Neuronal stem cell (in vitro differentiated cells): ENCODE measurements around the gene GPSM1.

ENCODE experiments used
- DNase-seq: peaks from one replicate; pipeline ENCODE4 v3.0.0-alpha.2; 2013; ENCODE audit warnings: low spot score
- H2AFZ ChIP-seq: one replicate; pipeline ENCODE4 v1.6.1; 2013; ENCODE audit warnings: mild to moderate bottlenecking, low read length, inconsistent platforms
- H2AK5ac ChIP-seq: 2 replicates; pipeline ENCODE4 v1.6.1; 2013; ENCODE audit warnings: low read depth, mild to moderate bottlenecking, inconsistent platforms, low read length, moderate library complexity, mixed read lengths
- H2BK120ac ChIP-seq: 2 replicates; pipeline ENCODE4 v1.6.1; 2013; ENCODE audit warnings: low read depth, mild to moderate bottlenecking, inconsistent platforms, low read length, moderate library complexity, mixed read lengths
- H2BK12ac ChIP-seq: one replicate; pipeline ENCODE4 v1.6.1; 2013; ENCODE audit warnings: low read length, inconsistent platforms
- H2BK15ac ChIP-seq: 2 replicates; pipeline ENCODE4 v1.6.1; 2013; ENCODE audit warnings: mild to moderate bottlenecking, low read length, inconsistent platforms, mixed read lengths
- H2BK5ac ChIP-seq: one replicate; pipeline ENCODE4 v1.6.1; 2013; ENCODE audit warnings: inconsistent platforms, mild to moderate bottlenecking, low read length, moderate library complexity
- H3K14ac ChIP-seq: one replicate; pipeline ENCODE4 v1.6.1; 2013; ENCODE audit warnings: low read length, inconsistent platforms
- H3K18ac ChIP-seq: 2 replicates; pipeline ENCODE4 v1.6.1; 2013; ENCODE audit warnings: low read length, inconsistent platforms
- H3K23ac ChIP-seq: 2 replicates; pipeline ENCODE4 v1.6.1; 2013; ENCODE audit warnings: low read depth, mild to moderate bottlenecking, mixed read lengths, low read length, inconsistent platforms; ENCODE audit not compliant: poor library complexity
- H3K27ac ChIP-seq: replicated peaks from 3 replicates; pipeline ENCODE4 v1.5.1; 2013; ENCODE audit warnings: low read length, inconsistent platforms
- H3K27me3 ChIP-seq, 3 experiments: 2 replicates each; pipeline ENCODE4 v1.6.1; 2013; ENCODE audit warnings: low read length in 3 of 3, mild to moderate bottlenecking in 2 of 3, inconsistent platforms in 1 of 3, low read depth in 1 of 3, mixed read lengths in 1 of 3, moderate library complexity in 1 of 3; ENCODE audit not compliant: control insufficient read depth in 3 of 3, insufficient read depth in 3 of 3
- H3K36me3 ChIP-seq, 2 donors: replicated peaks in 1 of 2; 2 replicates each; pipeline ENCODE4 v1.6.1; 2013; ENCODE audit warnings: low read length in 2 of 2; ENCODE audit not compliant: control insufficient read depth in 2 of 2, insufficient read depth in 2 of 2
- H3K4ac ChIP-seq: 2 replicates; pipeline ENCODE4 v1.6.1; 2013; ENCODE audit warnings: inconsistent platforms, mild to moderate bottlenecking, low read length, moderate library complexity
- H3K4me1 ChIP-seq, 2 donors: 1 replicate in 1 of 2; 2 replicates in 1 of 2; pipeline ENCODE4 v1.6.1; 2013; ENCODE audit warnings: low read length in 2 of 2, low read depth in 1 of 2; ENCODE audit not compliant: control insufficient read depth in 2 of 2, insufficient read depth in 1 of 2
- H3K4me2 ChIP-seq: one replicate; pipeline ENCODE4 v1.6.1; 2013; ENCODE audit warnings: mild to moderate bottlenecking, low read length, inconsistent platforms; ENCODE audit not compliant: insufficient read depth, poor library complexity, severe bottlenecking
- H3K4me3 ChIP-seq, 2 donors: 2 replicates each; pipeline ENCODE4 v1.5.1; 2013; ENCODE audit warnings: low read length in 2 of 2, mild to moderate bottlenecking in 2 of 2, inconsistent platforms in 1 of 2, moderate library complexity in 1 of 2
- H3K79me1 ChIP-seq: one replicate; pipeline ENCODE4 v1.6.1; 2013; ENCODE audit warnings: low read depth, mild to moderate bottlenecking, inconsistent platforms, low read length, moderate library complexity
- H3K9ac ChIP-seq: one replicate; pipeline ENCODE4 v1.6.1; 2013; ENCODE audit warnings: mild to moderate bottlenecking, low read depth, low read length, inconsistent platforms; ENCODE audit not compliant: poor library complexity
- H3K9me3 ChIP-seq, 2 donors: replicated peaks in 1 of 2; 2 replicates each; pipeline versions ENCODE3 to v1.6.1; 2013; ENCODE audit warnings: low read length in 2 of 2, mild to moderate bottlenecking in 2 of 2, inconsistent platforms in 1 of 2, low read depth in 1 of 2, mixed read lengths in 1 of 2, moderate library complexity in 1 of 2; ENCODE audit not compliant: control insufficient read depth in 2 of 2, insufficient read depth in 1 of 2
- H4K8ac ChIP-seq: one replicate; pipeline ENCODE4 v1.6.1; 2013; ENCODE audit warnings: low read depth, mild to moderate bottlenecking, inconsistent platforms, low read length, moderate library complexity
- H4K91ac ChIP-seq: one replicate; pipeline ENCODE4 v1.6.1; 2013; ENCODE audit warnings: low read length, low read depth, mild to moderate bottlenecking, inconsistent platforms; ENCODE audit not compliant: poor library complexity
- WGBS, 2 donors: extraction: QIAGEN DNeasy Blood & Tissue Kit; methylation state at CpG; one replicate each; pipeline ENCODE4 v1.1.7; 2013; ENCODE audit warnings: missing lambda C conversion rate in 2 of 2, mixed read lengths in 1 of 2; ENCODE audit not compliant: insufficient read length in 2 of 2, insufficient replicate concordance in 1 of 2; ENCODE audit errors: extremely low coverage in 2 of 2; 5-methylcytosine and 5-hydroxymethylcytosine counted together

The GPSM1 gene

DNA sequence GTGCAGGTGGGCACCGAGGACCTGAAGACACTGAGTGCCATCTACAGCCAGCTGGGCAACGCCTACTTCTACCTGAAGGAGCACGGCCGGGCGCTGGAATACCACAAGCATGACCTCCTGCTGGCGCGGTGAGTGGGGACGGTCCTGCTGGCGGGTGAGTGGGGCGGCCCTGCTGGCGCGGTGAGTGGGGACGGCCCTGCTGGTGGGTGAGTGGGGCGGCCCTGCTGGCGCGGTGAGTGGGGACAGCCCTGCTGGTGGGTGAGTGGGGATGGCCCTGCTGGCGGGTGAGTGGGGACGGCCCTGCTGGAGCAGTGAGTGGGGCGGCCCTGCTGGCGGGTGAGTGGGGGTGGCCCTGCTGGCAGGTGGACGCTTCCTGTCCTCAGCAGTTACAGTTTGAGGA is 7.2 kb downstream of the GPSM1 start:
- H2BK15ac ChIP-seq = no peak overlapping the region

DNA sequence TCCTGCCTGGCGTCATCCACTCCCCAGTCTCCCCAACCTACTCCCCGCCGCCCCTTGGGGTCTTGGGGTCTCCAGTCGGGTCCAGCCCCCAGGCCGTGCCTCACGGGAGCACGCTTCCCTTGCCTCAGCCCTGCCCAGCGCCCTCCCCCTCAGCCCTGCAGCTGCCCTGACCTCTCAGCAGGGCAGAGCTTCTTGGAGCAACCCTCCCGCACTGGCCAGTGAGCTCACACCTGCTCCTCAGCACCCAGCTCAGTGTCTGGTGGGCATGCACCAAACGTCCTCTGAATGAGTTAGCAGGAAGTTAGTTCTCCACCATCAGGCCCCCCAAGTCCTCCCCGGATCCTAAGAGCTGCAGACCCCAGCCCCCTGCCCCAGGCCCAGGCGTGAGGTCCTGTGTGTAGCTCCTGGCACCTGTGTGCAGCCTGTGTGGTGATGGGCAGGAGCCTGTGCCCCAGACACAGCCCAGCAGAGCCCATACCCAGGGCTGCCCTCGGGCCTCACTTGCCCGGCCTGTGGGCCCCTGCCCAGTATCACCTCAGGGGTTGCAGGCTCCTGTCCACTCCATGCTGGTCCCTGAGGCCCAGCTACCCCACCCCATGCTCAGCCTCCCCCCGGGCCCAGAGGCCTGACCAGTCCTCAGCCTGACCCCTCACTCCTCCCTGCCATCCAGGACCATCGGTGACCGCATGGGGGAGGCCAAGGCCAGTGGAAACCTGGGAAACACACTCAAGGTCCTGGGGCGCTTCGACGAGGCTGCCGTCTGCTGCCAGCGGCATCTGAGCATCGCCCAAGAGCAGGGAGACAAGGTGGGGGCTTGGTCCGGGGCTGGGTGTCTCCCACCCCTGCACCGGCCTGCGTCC is 8.2 kb downstream of the GPSM1 start:
- Histone ChIP-seq H4K91ac (no peak overlapping the region), H2AFZ (no peak overlapping the region), H3K36me3 (peaks cover 24 to 64% of the 10 kb centered on the region in 2 donors), H4K8ac (no peak overlapping the region), H2AK5ac (no peak overlapping the region), H3K9ac (no peak overlapping the region), H3K9me3 (no peaks in the 10 kb centered on the region), H3K18ac (no peak overlapping the region), H2BK120ac (no peak overlapping the region), H3K4me3 (no peak overlapping the region), H3K4me2 (no peak overlapping the region), H3K23ac (no peak overlapping the region), H2BK5ac (peak overlapping the region; percentile 82), H3K27ac (no peak overlapping the region), H3K4me1 (no peaks in the 10 kb centered on the region), H2BK15ac (no peak overlapping the region), H3K27me3 (no peaks in the 10 kb centered on the region), H3K14ac (no peak overlapping the region), H3K4ac (no peak overlapping the region), H2BK12ac (no peak overlapping the region), H3K79me1 (peaks cover 35% of the 10 kb centered on the region)
- no peak for DNase-seq
- WGBS, 2 donors = no CpG with 5 or more reads among the region's 26 CpGs

More for the DNA sequence above, 7.2 kb downstream of the GPSM1 start:
- Histone ChIP-seq H2AFZ (no peak overlapping the region), H3K27ac (no peak overlapping the region), H3K79me1 (peaks cover 39% of the 10 kb centered on the region), H2BK120ac (no peak overlapping the region), H3K18ac (no peak overlapping the region), H3K4ac (no peak overlapping the region), H4K8ac (no peak overlapping the region), H3K23ac (peak overlapping the region; percentile 55), H3K9ac (peak overlapping the region; percentile 70), H3K4me2 (no peak overlapping the region), H2BK12ac (no peak overlapping the region), H3K9me3 (no peaks in the 10 kb centered on the region), H3K36me3 (peaks cover 19 to 56% of the 10 kb centered on the region in 2 donors), H3K14ac (peak overlapping the region; percentile 89), H3K4me1 (no peaks in the 10 kb centered on the region), H4K91ac (no peak overlapping the region), H3K4me3 (no peak overlapping the region), H2AK5ac (no peak overlapping the region), H3K27me3 (no peaks in the 10 kb centered on the region), H2BK5ac (peak overlapping the region; percentile 82)
- WGBS, 2 donors = no CpG with 5 or more reads among the region's 21 CpGs
- no peak for DNase-seq

DNA sequence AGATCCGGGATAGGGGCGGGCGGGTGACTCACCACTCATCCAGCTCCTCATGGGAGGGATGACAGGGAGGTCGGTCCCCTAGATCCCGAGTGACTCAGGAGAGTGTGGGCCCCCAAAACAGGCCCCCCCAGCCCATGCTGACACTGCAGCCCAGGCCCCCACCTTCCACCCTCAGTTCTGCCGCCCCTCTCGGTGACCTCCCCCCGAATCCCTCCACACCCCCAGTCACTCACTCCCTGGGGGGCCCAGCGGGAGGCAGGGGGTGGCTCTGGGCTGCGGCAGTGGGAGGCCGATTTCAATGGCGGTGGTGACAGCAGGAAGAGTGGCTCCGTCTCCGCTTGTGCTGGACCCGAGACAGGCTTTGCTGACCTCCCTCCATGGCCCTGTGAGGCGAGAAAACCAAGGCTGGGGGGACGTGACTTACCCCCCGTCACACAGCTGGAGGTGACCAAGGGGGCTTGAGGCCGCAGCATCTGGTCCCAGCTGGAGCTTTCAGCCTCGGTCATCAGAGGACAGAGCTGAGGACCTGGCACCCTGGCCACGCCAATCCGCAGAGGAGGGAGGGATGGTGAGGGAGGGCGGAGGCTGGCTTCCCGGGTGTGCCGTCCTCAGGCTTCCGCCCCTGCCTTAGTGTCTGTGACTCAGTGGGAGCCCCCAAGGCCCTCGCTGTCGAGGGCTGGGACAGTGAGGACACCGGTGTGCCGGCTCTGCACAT is 9.0 kb downstream of the GPSM1 start:
- Histone ChIP-seq H2BK120ac (no peak overlapping the region), H2AFZ (no peak overlapping the region), H3K4ac (no peak overlapping the region), H3K27ac (no peak overlapping the region), H2BK15ac (no peak overlapping the region), H3K27me3 (no peaks in the 10 kb centered on the region), H4K8ac (no peak overlapping the region), H3K4me1 (no peaks in the 10 kb centered on the region), H3K14ac (no peak overlapping the region), H3K9me3 (no peaks in the 10 kb centered on the region), H3K23ac (peak overlapping the region; percentile 55), H4K91ac (no peak overlapping the region), H3K9ac (peak overlapping the region; percentile 44), H3K4me2 (no peak overlapping the region), H2BK5ac (no peak overlapping the region), H3K36me3 (peaks cover 29 to 68% of the 10 kb centered on the region in 2 donors), H3K4me3 (no peak overlapping the region), H3K18ac (no peak overlapping the region), H2AK5ac (no peak overlapping the region), H3K79me1 (peaks cover 29% of the 10 kb centered on the region), H2BK12ac (no peak overlapping the region)
- DNase-seq = no peak
- WGBS, 2 donors = no CpG with 5 or more reads among the region's 30 CpGs

DNA sequence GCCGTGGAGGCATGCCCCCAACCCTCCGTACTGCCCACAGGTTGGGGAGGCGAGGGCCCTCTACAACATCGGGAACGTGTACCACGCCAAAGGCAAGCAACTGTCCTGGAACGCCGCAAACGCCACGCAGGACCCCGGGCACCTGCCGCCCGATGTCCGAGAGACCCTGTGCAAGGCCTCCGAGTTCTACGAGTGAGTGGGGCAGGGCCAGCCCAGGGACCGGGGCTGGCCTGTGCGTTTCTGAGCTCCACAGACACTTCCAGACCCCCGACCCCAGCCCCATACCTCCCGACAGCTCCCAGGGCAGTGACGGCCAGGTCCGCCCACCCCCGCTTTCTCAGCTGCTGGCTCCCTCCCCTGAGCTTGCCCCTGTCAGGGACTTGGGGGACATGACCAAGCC is 9.5 kb downstream of the GPSM1 start:
- Histone ChIP-seq H4K91ac (no peak overlapping the region), H3K9ac (peak overlapping the region; percentile 44), H2BK12ac (no peak overlapping the region), H3K9me3 (no peaks in the 10 kb centered on the region), H3K4me1 (peaks cover 0 to 2% of the 10 kb centered on the region in 2 donors), H4K8ac (no peak overlapping the region), H2BK5ac (no peak overlapping the region), H3K4me3 (no peak overlapping the region), H3K23ac (no peak overlapping the region), H3K18ac (no peak overlapping the region), H3K27me3 (no peaks in the 10 kb centered on the region), H2AFZ (no peak overlapping the region), H2AK5ac (no peak overlapping the region), H3K4ac (no peak overlapping the region), H3K79me1 (peaks cover 27% of the 10 kb centered on the region), H3K36me3 (peaks cover 31 to 73% of the 10 kb centered on the region in 2 donors), H3K4me2 (no peak overlapping the region), H3K27ac (no peak overlapping the region), H2BK120ac (no peak overlapping the region), H3K14ac (no peak overlapping the region), H2BK15ac (no peak overlapping the region)
- DNase-seq = no peak
- WGBS, 2 donors = no CpG with 5 or more reads among the region's 23 CpGs
